NOMO-1 treated with dmso at 0.1 percent for 144 hours (cell line): ENCODE data around the gene RFWD3.
"Not testable (repeated sequence)": the region's sequence is repeated elsewhere in the genome, so short reads cannot be mapped to it uniquely, and the experiment has no call there.

Experiments used
- DNase-seq: peaks from one replicate; lab custom pipeline; 2025; ENCODE audit not compliant: unreplicated experiment; lab: John Stamatoyannopoulos, UW

Gene RFWD3

DNA sequence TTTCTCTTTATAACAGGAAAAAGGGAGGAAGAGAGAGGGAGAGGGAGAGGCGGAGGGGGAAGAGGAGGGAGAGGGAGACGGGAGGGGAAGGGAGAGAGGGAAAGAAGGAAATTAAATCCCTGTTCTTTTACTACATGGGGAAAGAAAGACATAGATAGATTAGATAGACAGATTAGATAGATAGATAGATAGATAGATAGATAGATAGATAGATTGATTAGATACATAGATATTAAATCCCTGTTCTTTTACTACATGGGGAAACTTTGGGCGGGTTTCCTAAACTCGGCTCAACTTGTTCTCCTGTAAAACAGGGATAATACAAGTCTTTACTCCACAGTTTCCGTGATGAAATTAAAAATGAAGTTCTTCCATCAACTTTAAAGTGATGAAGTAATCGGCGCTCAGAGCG is 661 bp downstream of the RFWD3 start:
- DNase-seq: no peak

DNA sequence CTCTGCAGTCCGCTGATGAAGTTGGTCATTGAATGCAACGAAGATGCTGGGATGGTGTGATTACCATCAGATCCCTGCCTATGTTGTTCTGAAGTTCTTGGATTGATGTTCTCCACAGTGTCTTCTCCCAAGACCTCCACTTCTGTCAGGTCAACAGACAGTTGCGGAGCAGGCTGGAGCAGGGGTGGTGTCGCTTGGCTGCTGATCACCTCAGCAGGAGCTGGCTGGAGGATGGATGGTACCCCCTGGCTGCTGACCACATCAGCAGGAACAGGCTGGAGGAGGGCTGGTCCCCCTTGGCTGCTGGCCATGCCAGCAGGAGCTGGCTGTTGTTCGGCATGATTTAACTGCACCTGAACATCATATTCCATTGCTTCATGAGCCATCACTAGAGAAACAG is 5.6 kb downstream of the RFWD3 start:
- no peak for DNase-seq

DNA sequence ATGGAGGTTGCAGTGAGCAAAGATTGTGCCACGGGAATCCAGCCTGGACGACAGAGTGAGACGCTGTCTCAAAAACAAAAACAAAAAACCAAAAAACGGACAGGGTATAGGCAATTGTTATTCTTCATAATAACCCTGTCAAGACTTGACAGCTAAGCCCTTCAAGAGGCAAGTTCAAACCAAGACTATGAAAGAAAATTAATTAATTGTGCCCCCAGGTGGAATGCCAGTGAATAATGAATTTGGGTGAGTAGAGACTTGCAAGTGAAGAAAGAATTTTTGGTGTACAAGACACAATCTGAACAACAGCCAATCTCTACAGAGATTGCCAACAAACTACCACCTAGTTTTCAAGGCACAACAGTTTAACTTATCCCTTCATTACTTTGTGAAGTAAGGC is 6.3 kb downstream of the RFWD3 start:
- DNase-seq: no peak

DNA sequence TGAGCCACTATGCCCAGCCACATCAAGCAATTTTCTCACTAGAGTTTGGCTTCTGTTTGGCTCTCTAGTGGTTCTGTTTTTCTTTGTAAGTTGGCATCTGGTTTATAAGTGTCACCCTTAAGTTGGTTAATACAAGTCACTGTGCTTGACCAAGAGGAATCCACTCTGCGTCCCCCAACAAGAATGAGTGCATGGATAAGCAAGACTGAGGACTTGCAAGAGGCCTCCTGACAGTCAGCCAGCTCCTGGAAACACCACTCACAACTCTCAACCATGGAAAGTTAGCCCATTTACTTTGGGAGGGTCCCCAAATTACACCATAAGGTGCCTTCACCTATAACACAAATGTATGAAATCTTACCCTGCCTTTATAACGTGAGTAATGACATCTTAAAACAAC is 7.6 kb downstream of the RFWD3 start:
- no peak for DNase-seq

- DNase-seq: no peak
These were observed 8.6 kb downstream of the RFWD3 start for GRCh38 chr16:74657870-74658642.

DNA sequence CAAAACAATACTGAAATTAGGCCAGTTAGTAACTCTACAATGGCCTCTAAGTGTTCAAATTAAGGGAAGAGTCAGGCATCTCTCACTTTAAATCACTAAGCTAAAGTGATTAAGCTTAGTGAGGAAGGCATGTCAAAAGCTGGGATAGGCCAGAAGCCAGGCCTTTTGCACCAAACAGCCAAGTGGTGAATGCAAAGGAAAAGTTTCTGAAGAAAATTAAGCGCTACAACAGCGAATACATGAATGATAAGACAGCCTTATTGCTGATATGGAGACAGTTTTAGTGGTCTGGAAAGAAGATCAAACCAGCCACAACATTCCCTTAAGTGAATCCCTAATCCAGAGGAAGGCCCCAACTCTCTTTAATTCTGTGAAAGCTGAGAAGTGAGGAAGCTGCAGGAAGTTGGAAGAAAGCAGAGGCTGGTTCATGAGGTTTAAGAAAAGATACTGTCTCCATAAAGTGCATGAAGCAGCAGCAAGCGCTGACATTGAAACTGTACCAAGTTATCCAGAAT is 12.1 kb downstream of the RFWD3 start:
- DNase-seq: no peak

- not testable (repeated sequence) for DNase-seq
These were observed 13.8 kb downstream of the RFWD3 start for GRCh38 chr16:74652883-74653282.

- no peak for DNase-seq
These were observed 14.4 kb downstream of the RFWD3 start for GRCh38 chr16:74652249-74652648.

- DNase-seq: no peak
These were observed 14.8 kb downstream of the RFWD3 start for GRCh38 chr16:74651841-74652240.

- no peak for DNase-seq
These were observed 15.6 kb downstream of the RFWD3 start for GRCh38 chr16:74650966-74651567.

DNA sequence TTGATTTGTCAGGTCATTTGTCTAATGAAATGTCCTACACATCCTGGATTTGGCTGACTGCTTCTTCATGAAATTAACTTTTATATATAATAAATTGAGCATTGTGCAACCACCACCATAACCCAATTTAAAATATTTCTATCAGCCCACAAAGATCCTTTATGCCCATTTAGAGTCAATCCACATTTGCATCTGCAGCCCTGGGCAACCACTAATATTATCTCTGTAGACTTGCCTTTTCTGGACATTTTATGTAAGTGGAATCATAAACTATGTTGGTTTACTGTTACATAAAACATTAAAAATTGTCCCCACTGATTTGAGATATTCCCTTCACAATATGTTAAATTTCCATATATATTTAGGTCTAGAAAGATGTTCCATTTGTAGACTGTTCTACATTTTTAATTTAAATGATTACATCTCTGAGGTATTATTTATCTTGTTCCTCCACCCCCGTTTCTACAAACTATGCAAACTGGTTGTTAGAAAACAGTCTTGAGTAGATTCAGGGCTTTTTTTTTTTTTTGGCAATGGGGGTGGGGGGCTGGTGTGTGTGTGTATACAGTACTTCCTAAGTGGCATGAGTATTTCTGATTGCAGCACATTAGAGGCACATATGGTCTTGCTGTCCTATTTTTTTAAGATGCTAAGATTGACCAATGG is 16.7 kb downstream of the RFWD3 start:
- DNase-seq: no peak

- DNase-seq: no peak
These were observed 24.7 kb downstream of the RFWD3 start for GRCh38 chr16:74641969-74642368.

- no peak for DNase-seq
These were observed 28.8 kb downstream of the RFWD3 start for GRCh38 chr16:74637742-74638453.

DNA sequence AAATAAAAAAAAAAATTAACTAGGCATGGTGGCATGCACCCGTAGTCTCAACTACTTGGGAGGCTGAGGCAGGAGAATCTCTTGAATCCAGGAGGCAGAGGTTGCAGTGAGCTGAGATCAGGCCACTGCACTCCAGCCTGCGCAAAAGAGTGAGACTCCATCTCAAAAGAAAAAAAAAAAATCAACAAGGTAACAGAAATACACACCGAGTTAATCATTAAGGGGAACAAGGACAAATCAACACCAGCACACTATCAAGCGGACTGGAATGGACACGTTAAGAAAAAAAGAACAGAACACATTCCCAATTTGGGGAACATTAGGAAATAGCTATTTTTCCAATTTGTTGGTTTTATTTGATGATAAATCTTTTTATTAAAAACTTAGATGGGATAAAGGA is 31.4 kb downstream of the RFWD3 start:
- no peak for DNase-seq

DNA sequence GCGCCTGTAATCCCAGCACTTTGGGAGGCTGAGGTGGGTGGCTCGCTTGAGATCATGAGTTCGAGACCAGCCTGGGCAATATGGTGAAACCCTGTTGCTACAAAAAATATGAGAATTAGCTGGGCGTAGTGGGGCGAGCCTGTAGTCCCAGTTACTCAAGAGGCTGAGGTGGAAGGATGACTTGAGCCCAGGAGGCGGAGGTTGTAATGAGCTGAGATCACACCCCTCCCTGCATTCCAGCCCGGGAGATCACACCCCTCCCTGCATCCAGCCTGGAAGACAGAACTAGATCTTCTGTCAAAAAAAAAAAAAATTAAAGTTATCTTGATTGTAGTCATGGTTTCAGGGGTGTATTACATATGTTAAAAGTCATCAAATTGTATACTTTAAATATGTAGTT is 33.0 kb downstream of the RFWD3 start:
- DNase-seq: no peak

GRCh38 chr16:74627506-74628220 is 39.0 kb downstream of the RFWD3 start:
- DNase-seq: no peak

DNA sequence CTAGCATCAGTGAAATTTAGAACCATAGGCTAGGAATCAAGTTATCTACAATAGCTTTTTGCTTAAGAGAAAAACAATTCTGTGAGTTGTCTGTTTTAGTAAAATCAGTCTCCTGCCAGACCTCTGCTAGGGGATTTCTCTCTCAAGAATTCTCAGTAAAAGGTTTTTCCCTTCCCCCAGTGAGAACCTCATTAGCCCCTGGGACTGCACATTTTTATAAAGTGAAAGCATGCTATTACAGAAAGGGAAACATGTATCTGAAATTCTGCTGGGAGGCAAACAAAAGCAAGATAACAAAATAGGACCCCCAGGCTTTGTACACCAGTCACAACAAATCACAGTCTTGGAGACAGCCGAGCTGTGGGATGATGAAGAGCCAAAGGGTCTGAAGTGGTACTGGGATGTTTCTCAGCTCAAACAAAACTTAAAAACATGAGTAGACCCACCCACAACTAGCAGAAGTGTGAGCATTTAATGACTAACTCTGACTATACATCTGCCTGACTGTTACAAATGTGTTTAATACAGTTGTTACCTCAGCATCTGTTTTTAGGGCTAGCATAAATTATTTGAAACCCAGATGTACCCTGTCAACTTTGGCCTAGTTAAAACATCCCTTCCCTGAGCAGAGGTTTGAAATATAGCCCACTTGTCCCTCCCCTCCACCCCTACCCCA is 39.8 kb downstream of the RFWD3 start:
- DNase-seq: no peak

DNA sequence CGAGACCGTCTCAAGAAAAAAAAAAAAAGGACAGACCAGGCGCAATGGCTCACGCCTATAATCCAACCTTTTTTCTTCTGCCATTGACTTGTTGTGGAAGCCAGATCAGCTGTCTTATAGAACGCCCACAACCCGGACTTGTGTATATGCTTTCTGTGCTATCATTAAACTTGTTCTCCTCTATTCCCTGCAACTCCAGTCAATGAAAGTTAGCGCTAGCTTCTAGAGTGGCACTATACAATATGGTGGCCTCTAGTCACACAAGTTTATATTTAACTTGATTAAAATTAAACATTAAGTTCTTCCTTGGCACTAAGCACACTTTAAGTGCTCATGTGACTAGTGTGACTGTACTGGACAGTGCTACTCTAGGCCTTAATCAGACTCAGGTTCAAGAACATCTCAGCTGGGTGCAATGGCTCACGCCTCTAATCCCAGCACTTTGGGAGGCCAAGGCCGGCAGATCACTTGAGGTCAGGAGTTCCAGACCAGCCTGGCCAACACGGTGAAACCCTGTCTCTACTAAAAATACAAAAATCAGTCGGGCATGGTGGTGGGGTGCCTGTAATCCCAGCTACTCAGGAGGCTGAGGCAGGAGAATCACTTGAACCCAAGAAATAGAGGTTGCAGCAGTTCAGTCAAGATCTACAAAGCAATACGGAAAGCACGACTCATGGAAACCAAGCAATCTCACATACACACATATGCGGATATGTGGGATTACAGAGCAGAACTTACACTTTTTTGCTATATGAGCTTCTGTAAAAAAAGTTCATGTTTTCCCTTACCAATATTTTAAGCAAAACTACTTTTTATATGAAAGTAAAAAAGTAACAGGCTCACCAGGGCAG is 41.0 kb downstream of the RFWD3 start:
- no peak for DNase-seq

GRCh38 chr16:74623839-74624235 is 42.8 kb downstream of the RFWD3 start:
- no peak for DNase-seq
